GM19438 (cell line): ENCODE data around the gene DDX11.
"Not testable (repeated sequence)": the region's sequence is repeated elsewhere in the genome, so short reads cannot be mapped to it uniquely, and the experiment has no call there.

Experiments used
- ATAC-seq: cut with Tn5 transposase; IDR thresholded peaks from one replicate; pipeline ENCODE4 v1.9.1; 2021; ENCODE audit warnings: low read depth; ENCODE audit not compliant: unreplicated experiment

Gene DDX11

DNA sequence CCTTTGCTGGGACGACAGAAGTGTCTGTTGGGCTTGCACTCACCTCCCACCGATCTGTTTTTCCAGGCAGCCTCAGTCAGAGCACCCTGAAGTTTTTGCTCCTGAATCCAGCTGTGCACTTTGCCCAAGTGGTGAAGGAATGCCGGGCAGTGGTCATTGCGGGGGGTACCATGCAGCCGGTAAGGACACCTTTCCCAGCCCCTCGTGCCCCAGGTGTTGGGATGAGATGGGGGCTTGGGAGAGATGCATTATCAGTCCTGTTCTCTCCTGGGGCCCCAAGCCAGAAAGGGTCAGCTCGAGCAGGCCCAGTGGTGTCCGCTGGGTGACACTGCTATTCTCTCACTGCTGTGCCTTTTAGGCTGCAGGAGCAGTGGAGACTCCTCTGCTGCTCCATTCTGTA is 24.2 kb downstream of the DDX11 start:
- not testable (repeated sequence) for ATAC-seq

DNA sequence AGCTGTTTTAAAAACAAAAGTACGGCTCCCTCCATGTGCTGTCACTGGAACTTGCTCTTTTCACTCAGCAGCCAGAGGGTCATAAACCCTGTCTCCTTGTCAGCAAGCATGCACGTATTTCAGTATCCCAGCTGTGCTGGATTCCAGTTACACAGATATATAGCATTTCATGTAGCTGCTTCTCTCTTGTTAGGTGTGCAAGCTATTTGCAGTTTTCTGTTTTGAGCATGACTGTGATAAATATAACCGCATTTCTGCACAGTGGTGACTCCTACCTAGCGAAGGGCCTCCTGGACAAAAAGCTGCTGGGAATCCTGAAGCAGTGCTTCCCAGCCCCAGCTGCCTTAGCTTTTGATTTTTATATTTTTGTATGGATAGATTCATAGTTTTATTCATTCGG is 24.7 kb downstream of the DDX11 start:
- ATAC-seq: not testable (repeated sequence)

DNA sequence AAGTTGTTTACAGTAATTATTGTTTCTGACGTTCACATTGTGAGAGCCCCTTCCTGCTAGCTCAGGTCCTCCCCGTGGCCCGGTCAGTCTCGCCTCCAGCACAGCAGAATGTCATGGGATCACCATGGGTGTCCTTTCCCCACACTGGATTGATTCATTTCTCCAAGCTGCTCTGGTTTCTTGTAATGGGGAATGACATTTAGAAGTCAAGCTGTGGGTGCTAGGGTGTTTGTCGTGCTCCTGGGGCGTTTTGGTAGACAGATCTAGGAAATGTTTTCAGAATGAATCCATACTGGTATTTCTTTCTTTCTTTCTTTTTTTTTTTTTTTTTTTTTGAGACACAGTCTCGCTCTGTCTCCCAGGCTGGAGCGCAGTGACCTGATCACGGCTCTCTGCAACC is 25.1 kb downstream of the DDX11 start:
- ATAC-seq: not testable (repeated sequence)

GRCh38 chr12:31099434-31099833 is 25.8 kb downstream of the DDX11 start:
- ATAC-seq: not testable (repeated sequence)

- not testable (repeated sequence) for ATAC-seq
Observed at GRCh38 chr12:31100503-31101208, 27.0 kb downstream of the DDX11 start.

DNA sequence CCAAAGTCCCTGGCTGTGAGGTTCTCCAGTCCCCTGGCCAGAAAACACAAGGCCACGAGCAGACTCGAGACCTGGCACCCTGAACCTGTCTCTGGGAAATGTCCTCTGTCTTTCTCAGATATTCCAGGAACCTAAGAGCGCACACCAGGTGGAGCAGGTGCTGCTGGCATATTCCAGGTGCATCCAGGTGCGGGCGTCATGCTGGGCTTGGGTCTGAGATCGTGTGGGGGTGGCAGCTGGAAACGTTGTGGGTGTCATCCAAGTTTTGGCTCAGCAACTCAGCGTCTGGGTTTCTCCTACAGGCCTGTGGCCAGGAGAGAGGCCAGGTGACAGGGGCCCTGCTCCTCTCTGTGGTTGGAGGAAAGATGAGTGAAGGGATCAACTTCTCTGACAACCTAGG is 28.5 kb downstream of the DDX11 start:
- not testable (repeated sequence) for ATAC-seq

DNA sequence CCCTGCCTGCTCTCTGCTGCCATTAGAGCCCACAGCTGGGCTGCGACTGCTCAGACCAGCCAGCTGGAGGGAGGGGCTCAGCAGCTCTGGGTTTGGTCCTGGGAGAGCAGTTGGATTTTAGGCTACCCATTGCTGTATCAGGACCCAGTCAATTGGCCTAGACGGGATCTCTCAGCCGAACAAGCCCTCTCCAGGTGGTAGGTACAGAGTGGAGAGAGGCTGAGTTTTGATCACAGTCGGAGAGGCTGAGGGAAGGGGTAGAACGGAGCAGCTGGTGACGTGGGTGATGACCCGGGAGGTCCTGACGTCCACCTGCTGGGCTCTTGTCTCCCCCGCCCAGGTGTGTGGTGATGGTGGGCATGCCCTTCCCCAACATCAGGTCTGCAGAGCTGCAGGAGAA is 28.9 kb downstream of the DDX11 start:
- not testable (repeated sequence) for ATAC-seq

DNA sequence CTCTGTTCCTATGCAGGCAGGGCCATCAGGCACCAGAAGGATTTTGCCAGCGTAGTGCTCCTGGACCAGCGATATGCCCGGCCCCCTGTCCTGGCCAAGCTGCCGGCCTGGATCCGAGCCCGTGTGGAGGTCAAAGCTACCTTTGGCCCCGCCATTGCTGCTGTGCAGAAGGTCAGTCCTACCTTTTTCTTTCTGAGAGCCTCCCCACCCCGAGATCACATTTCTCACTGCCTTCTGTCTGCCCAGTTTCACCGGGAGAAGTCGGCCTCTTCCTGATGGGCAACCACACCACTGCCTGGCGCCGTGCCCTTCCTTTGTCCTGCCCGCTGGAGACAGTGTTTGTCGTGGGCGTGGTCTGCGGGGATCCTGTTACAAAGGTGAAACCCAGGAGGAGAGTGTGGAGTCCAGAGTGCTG is 29.9 kb downstream of the DDX11 start:
- ATAC-seq: not testable (repeated sequence)

- ATAC-seq: not testable (repeated sequence)
Observed at GRCh38 chr12:31104220-31104619, 30.6 kb downstream of the DDX11 start.

GRCh38 chr12:31104773-31105172 is 31.1 kb downstream of the DDX11 start:
- ATAC-seq: not testable (repeated sequence)

DNA sequence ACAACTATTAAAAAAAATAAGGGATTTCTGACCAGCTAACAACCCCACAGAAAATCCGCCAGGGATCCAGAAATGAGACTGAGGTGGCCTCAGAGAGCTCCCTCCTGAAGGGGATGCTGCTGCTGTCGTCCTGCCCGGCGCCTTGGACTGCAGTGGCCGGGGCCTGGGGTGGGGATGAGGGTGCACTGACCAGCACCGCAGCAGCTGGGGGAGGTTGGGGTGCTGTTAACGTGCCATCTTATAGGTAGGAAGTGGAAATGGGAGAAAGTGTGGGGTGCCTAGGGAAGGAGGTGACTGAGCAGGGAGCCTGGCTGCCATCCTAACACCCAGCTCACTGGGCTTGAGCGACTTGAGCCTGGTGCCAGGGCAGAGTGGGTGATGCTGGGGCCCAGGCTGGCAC is 32.0 kb downstream of the DDX11 start:
- ATAC-seq: no peak

DNA sequence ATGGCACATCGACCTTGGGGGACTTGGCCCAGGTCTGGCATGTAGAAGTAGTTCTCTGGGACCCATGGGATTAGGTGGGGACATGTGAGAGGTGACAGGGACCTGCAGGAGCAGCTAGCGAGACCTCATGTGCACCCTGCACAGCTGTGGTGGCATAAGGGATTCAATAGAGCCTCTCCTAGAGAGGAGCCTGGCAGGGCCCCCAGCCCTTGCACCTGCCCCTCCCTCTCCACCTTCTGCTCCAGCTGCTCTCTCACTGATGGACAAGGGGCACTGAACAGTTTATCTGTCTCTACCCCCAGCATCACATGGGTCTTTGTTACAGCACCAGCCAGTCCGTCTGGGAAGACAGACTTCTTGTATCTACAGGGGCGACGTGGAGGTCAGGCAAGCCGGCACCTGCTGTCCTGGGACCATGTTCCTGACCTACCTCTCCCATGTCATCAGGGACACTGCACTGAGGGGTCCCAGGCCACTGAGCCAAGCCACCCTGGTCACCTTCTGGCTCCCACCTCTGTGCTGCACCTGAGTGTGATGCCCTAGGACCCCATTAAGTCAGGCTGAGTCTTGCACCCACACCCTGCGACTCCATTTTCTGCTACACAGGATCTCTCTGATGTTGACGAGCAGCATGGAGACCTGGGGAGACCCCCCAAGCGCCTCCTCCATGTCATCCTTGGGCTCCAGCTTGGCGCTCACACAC is 32.6 kb downstream of the DDX11 start:
- ATAC-seq: no peak

DNA sequence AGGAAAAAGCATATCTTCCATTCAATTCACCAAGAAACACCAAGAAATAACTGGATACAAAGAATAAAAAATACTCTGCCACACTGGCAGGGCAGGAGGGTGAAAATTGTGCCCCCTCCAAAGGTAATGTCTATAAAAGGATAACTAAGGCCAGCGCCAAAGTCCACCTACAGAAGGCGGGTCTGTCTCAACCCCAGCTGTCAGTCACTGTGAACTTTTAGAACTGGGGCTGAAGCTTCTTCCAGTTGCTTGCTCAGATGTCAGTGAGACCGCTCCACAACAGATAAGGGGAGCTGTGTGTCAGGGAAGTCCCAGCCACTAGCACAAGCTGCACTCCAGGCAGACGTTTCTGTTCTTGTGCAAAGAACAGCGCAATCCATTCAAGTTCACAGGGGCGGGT is 36.1 kb downstream of the DDX11 start:
- not testable (repeated sequence) for ATAC-seq

DNA sequence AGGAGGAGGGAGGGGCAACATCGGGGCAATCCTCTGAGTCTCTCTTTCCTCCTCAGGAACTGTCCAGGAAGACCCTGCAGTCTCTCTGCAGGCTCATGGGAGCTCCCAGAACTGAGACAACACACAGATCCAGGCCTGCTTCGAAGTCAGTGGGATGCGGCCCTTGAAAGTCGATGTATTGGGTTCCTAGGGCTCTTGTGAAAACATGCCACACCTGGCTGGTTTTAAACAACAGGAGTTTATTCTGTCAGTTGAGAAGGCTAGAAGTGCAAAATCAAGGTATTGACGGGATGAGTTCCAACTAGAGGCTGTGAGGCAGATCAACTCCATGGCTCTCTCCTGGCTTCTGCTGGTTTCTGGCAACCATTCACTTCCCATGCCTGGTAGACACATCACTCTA is 36.6 kb downstream of the DDX11 start:
- ATAC-seq: not testable (repeated sequence)

DNA sequence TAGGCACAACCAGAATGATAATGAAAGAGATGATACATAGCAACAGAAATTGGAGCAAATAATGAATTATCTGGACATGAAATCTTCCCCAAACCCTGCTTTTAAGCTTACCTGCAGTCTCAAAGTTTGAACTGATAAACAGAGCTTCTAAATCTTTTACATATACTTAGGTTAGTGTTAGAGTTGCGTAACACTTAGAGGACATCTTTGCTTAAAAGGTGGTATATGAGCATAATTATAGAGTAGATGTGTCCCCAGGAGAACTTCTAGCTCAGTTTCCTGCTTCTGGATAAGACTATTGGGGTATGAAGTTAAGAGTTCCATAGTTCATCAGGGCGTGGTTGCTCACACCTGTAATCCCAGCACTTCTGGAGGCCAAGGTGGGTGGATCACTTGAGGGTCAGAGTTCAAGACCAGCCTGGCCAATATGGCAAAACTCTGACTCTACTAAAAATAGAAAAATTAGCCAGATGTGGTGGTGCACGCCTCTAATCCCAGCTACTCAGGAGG is 41.5 kb downstream of the DDX11 start:
- not testable (repeated sequence) for ATAC-seq

DNA sequence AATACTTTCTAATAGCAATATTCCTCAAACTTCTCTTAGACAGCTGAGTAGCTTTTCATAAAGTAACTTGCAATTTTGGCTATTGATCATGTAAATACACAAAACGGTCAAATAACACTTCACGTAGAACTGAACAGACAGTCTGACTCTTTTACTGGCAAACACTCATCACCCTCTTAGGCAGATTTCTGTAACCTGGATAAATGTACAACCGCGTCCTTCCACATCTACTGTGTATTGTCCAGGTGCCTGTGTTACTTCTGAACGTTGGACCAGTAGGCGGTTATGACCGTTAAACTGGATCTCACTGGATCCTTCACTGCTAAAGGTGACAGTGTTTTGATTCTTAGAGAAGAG is 43.2 kb downstream of the DDX11 start:
- peak; percentile 13 for ATAC-seq

DNA sequence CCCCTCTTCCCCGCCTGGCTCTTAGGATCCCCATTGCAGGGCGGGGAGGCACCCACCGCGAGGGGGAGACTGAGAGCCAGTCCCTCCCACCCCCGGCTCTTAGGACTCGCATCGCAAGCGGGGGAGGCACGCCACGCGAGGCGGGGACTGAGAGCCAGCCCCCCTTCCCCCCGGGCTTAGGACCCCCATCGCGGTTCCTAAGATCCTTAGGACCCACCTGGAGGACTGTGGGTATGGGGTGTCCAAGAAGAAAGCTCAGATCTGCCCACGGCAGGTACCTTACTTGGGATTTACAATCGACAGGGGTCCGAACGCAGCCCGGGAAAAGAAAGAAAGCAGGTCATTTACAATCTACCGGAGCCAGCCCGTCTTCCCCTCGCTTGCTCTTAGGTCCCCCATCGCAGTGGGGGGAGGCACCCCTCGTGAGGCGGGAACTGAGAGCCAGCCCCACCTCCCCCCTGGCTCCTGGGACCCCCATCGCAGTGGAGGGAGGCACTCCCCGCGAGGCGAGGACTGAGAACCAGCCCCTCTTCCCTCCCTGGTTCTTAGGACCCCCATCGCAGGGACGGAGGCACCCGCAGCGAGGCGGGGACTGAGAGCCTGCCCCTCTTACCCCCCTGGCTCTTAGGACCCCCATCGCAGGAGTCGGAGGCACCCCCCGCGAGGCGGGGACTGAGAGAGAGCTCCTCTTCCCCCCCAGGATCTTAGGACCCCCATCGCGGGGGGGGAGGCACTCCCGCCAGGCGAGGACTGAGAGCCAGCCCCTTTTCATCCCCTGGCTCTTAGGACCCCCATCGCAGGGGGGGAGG is 43.7 kb downstream of the DDX11 start:
- ATAC-seq: peak; percentile 70

GRCh38 chr12:31118347-31119191 is 44.9 kb downstream of the DDX11 start:
- no peak for ATAC-seq

DNA sequence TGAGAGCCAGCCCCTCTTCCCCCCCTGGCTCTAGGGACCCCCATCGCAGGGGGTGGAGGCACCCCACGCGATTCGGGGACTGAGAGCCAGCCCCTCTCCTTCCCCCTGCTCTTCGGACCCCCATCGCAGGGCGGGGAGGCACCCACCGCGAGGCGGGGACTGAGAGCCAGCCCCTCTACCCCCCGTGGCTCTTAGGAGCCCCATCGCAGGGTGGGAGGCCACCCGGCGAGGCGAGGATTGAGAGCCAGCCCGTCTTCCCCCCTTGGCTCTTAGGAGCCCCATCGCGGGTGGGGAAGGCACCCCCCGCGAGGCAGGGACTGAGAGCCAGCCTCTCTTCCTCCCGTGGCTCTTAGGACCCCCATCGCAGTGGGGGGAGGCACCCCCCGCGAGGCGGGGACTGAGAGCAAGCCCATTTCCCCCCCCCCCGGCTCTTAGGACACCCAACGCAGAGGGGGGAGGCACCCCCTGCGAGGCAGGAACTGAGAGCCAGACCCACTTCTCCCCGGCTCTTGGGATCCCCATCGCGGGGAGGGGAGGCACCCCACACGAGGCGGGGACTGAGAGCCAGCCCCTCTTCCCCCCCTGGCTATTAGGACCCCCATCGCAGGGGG is 45.6 kb downstream of the DDX11 start:
- no peak for ATAC-seq

DNA sequence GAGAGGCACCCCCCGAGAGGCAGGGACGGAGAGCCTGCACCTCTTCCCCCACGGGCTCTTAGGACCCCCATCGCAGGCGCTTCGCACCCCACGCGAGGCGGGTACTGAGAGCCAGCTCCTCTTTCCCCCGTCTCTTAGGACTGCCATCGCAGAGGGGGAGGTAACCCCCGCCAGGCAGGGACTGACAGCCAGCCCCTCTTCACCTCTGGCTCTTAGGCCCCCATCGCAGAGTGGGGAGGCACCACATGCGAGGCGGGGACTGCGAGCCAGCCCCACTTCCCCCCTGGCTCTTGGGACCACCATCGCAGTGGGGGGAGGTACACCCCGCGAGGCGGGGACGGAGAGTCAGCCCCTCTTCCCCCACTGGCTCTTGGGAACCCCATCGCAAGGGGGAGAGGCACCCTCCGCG is 46.1 kb downstream of the DDX11 start:
- no peak for ATAC-seq
